ENCODE data around the gene ANKIB1.

DNA sequence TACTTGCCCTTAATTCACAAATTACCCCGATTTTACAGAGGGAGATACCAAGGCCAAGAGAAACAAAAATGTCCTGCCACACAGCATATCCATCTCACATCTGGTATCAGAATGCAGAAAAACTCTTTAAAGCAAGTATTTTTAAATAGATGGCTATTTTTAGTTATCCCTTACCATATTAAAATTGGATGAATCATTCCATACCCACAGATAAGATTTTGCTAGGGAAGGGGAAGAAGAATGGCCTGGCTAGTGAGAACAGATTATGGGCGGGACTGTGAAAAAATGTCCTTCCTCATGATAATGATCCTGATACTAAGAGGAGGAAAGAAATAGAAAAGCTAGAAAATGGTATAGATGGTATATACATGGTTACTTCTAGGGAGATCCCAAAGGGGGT, 121.0 kb downstream of the ANKIB1 start:
- TF ChIP-seq, protein P1, sequence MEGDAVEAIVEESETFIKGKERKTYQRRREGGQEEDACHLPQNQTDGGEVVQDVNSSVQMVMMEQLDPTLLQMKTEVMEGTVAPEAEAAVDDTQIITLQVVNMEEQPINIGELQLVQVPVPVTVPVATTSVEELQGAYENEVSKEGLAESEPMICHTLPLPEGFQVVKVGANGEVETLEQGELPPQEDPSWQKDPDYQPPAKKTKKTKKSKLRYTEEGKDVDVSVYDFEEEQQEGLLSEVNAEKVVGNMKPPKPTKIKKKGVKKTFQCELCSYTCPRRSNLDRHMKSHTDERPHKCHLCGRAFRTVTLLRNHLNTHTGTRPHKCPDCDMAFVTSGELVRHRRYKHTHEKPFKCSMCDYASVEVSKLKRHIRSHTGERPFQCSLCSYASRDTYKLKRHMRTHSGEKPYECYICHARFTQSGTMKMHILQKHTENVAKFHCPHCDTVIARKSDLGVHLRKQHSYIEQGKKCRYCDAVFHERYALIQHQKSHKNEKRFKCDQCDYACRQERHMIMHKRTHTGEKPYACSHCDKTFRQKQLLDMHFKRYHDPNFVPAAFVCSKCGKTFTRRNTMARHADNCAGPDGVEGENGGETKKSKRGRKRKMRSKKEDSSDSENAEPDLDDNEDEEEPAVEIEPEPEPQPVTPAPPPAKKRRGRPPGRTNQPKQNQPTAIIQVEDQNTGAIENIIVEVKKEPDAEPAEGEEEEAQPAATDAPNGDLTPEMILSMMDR (IDR thresholded peaks at IDR 0.05) = no peak
- no peak for TF ChIP-seq POLR2A (IDR thresholded peaks at IDR 0.05)
